HFFc6 (cell line): Measurements from ENCODE around the gene XXYLT1. TPM values are rescaled to one million over a fixed set of nuclear protein-coding genes. Genes with fewer than 3 reads are reported as not detected.
"Not testable (repeated sequence)": the region's sequence is repeated elsewhere in the genome, so short reads cannot be mapped to it uniquely, and the experiment has no call there.

Source experiments
- DNase-seq: peaks from one replicate; pipeline ENCODE4 v3.0.0-alpha.2; 2018
- H3K27ac Mint-ChIP-seq: 2 replicates; pipeline ENCODE4 v1.8.0; 2020; ENCODE audit warnings: mild to moderate bottlenecking, mixed read lengths
- H3K27me3 Mint-ChIP-seq: 2 replicates; pipeline ENCODE4 v1.8.0; 2021; ENCODE audit warnings: mild to moderate bottlenecking, moderate library complexity, mixed read lengths; ENCODE audit not compliant: insufficient read depth
- H3K36me3 Mint-ChIP-seq: 2 replicates; pipeline ENCODE4 v1.8.0; 2021; ENCODE audit warnings: low read depth, mixed read lengths
- H3K4me1 Mint-ChIP-seq: 2 replicates; pipeline ENCODE4 v1.8.0; 2020; ENCODE audit warnings: low read depth, mixed read lengths
- H3K4me3 Mint-ChIP-seq: 2 replicates; pipeline ENCODE4 v1.8.0; 2020; ENCODE audit warnings: mild to moderate bottlenecking, moderate library complexity, mixed read lengths
- H3K9me3 Mint-ChIP-seq: 2 replicates; pipeline ENCODE4 v1.8.0; 2020; ENCODE audit warnings: mild to moderate bottlenecking, mixed read lengths
- total RNA-seq, 6 experiments: library from RNA; stranded (reverse); fragmentation: NEBNext Ultra II Directional; extraction: Animal tissue kit (Norgen Biotek cat#: 25700); gene quantifications; 2 replicates in 1 of 6; 3 replicates in 5 of 6; pipeline ENCODE4 v1.2.3, GENCODE V29; 2021
- TF ChIP-seq, protein P1 (sequence below): fragments of 200-600 bp; sonication (generic); IDR thresholded peaks from 2 replicates; pipeline ENCODE4 v1.5.0; 2021; ENCODE audit warnings: antibody characterized with exemption, mild to moderate bottlenecking

The XXYLT1 gene
- total RNA-seq, 6 experiments from 2014 or later = 16.9 to 24.2 (median 18.3) TPM

DNA sequence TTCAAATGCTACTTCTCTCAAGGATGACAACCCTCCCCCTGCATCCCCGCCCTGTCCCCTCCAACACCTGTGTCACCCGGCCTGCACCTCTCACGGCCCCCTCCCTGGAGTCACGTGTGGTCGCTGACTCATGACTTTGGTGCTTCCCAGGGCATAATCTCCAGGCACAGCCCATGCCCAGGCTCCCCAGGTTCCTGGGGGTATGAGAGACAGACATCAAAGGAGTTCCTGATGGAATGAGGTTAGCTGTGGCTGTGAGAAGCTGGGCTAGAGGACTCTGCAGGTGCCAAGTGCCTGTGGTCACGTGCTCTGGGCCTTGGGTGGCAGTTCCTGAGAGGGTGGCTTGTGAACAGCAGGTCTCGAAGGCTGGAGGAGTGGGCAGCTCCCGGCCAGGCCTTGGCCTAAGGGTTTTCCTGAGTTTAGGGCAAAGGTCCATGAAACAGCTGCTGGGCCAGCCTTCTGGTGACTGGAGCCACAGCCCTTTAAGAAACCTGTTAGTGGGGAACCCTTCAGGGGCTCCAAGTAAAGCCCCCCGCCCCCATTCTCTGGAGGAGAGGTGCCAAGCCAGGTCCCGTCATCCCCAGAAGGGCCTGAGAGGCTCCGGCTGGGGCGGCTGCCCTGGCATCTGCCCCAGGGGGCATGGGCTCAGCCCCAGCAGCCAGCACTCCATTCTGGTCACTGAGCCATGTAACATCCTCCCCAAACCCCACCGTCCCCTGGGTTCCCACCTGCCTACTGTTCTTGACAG, 230.0 kb downstream of the XXYLT1 start:
- no peaks in the 10 kb centered on the region for H3K36me3 Mint-ChIP-seq
- TF ChIP-seq, protein P1, sequence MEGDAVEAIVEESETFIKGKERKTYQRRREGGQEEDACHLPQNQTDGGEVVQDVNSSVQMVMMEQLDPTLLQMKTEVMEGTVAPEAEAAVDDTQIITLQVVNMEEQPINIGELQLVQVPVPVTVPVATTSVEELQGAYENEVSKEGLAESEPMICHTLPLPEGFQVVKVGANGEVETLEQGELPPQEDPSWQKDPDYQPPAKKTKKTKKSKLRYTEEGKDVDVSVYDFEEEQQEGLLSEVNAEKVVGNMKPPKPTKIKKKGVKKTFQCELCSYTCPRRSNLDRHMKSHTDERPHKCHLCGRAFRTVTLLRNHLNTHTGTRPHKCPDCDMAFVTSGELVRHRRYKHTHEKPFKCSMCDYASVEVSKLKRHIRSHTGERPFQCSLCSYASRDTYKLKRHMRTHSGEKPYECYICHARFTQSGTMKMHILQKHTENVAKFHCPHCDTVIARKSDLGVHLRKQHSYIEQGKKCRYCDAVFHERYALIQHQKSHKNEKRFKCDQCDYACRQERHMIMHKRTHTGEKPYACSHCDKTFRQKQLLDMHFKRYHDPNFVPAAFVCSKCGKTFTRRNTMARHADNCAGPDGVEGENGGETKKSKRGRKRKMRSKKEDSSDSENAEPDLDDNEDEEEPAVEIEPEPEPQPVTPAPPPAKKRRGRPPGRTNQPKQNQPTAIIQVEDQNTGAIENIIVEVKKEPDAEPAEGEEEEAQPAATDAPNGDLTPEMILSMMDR = no peak
- DNase-seq = no peak
- no peaks in the 10 kb centered on the region; the same call in 1 of the 2 replicates for H3K9me3 Mint-ChIP-seq
- H3K4me1 Mint-ChIP-seq = no peaks in the 10 kb centered on the region
- H3K4me3 Mint-ChIP-seq = no peak overlapping the region
- H3K27me3 Mint-ChIP-seq = peaks cover 23% of the 10 kb centered on the region
- no peak overlapping the region for H3K27ac Mint-ChIP-seq

- H3K27ac Mint-ChIP-seq = no peak overlapping the region
- no peaks in the 10 kb centered on the region for H3K36me3 Mint-ChIP-seq
- TF ChIP-seq, protein P1 = no peak
Measured at GRCh38 chr3:195040094-195040493, 230.9 kb downstream of the XXYLT1 start.

DNA sequence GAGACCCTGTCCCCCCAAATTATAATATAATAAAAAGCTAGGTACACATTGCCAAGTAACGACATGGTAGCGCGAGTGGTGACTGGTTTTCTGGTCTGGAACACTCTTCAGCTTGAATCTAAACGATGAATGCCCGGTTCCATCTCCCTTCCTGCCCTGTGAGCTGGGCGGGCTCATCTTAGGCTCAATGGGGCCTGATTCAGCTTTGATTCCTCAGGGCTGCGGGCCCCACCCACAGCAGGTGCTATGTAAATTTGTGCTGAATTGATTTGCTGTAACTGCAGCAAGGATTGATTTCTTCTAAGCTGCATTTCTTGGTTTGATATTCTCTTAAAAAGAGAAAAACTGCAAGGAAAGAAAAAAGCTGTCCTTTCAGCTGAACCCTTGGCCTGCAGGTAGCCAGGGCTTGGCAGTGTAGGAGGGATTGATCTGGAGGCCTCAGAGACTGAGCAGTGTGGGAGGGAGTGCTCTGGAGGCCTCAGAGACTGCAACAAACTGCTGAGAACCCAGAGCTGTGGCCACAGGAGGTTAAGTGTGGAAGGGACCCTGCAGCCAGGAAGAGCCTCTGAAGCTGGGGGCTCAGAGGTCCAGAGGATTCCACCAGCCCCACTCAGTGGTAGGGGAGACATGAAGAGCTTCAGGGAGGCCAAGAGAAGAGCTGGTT, 231.6 kb downstream of the XXYLT1 start:
- Mint-ChIP-seq H3K27ac (no peak overlapping the region), H3K36me3 (no peaks in the 10 kb centered on the region), H3K27me3 (peaks cover 24% of the 10 kb centered on the region), H3K9me3 (no peaks in the 10 kb centered on the region; the same call in 1 of the 2 replicates), H3K4me3 (no peak overlapping the region), H3K4me1 (no peaks in the 10 kb centered on the region)
- TF ChIP-seq, protein P1 = no peak
- DNase-seq = no peak

More at GRCh38 chr3:195040094-195040493, 230.9 kb downstream of the XXYLT1 start:
- Mint-ChIP-seq H3K4me3 (no peak overlapping the region), H3K4me1 (no peaks in the 10 kb centered on the region), H3K9me3 (no peaks in the 10 kb centered on the region; the same call in 1 of the 2 replicates), H3K27me3 (peaks cover 23% of the 10 kb centered on the region)
- DNase-seq = no peak

GRCh38 chr3:195038161-195038560, 232.8 kb downstream of the XXYLT1 start:
- Mint-ChIP-seq H3K4me1 (no peaks in the 10 kb centered on the region), H3K27ac (no peak overlapping the region), H3K36me3 (no peaks in the 10 kb centered on the region), H3K9me3 (no peaks in the 10 kb centered on the region; the same call in 1 of the 2 replicates), H3K27me3 (peaks cover 29% of the 10 kb centered on the region), H3K4me3 (no peak overlapping the region)
- DNase-seq = no peak
- TF ChIP-seq, protein P1 = no peak

GRCh38 chr3:195037586-195037985, 233.4 kb downstream of the XXYLT1 start:
- DNase-seq, H3K36me3 Mint-ChIP-seq, H3K27ac Mint-ChIP-seq, H3K4me1 Mint-ChIP-seq, H3K4me3 Mint-ChIP-seq, H3K9me3 Mint-ChIP-seq: not testable (repeated sequence)
- peaks cover 33% of the 10 kb centered on the region for H3K27me3 Mint-ChIP-seq

- no peaks in the 10 kb centered on the region for H3K36me3 Mint-ChIP-seq
Measured at GRCh38 chr3:195036974-195037373, 234.0 kb downstream of the XXYLT1 start.

More at GRCh38 chr3:195036974-195037373, 234.0 kb downstream of the XXYLT1 start:
- no peaks in the 10 kb centered on the region for H3K4me1 Mint-ChIP-seq
- no peak overlapping the region for H3K27ac Mint-ChIP-seq
- peaks cover 28% of the 10 kb centered on the region for H3K27me3 Mint-ChIP-seq
- no peak for DNase-seq
- TF ChIP-seq, protein P1 = no peak
- no peaks in the 10 kb centered on the region; the same call in 1 of the 2 replicates for H3K9me3 Mint-ChIP-seq
- H3K4me3 Mint-ChIP-seq = no peak overlapping the region
